Daoy (cell line): Measurements from ENCODE around the gene PCDHGA10. TPM values are rescaled to one million over a fixed set of nuclear protein-coding genes. Genes with fewer than 3 reads are reported as not detected.
A peak's percentile ranks its signal among the peaks of the same experiment; 100 is the strongest.
"Not testable (repeated sequence)": the region's sequence is repeated elsewhere in the genome, so short reads cannot be mapped to it uniquely, and the experiment has no call there.

Source experiments
- DNase-seq: peaks from one replicate; pipeline ENCODE4 v3.0.0-alpha.2; 2015; ENCODE audit warnings: low read depth
- total RNA-seq: library from RNA; depleted of rRNA; stranded (reverse); fragments of >200 nt; shearing (Covaris generic); gene quantifications from 2 replicates; pipeline ENCODE4 v1.2.3, GENCODE V29; 2014; rRNA removed

Gene PCDHGA10
- total RNA-seq, result 0.06 and 0.30 TPM in 2 replicates

DNA sequence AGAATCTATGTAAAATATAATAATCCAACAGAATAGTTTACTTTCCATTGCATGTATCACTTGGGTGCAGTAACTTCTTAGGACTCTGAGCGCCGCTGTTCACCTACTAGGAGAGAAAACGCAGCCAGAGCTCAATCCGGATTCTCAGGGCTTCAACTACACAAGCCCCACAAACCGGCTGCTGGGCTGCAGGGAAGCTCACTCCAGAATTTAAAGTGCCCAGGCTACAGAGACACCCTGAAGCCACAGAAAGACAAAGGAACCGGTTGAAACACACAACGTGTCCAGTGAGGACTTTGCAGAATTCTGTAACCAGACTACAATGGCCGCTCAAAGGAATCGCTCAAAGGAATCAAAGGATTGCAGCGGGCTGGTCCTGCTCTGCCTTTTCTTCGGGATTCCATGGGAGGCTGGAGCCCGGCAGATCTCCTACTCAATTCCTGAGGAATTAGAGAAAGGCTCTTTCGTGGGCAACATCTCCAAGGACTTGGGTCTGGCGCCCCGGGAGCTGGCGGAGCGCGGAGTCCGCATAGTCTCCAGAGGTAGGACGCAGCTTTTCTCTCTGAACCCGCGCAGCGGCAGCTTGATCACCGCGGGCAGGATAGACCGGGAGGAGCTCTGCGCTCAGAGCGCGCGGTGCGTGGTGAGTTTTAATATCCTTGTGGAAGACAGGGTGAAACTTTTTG, at the start of gene PCDHGA10:
Gene PCDHGA10 (plus strand): TSS at position 134 of the 686 bp plus-strand sequence. CDS start 189 bp downstream, at position 323.
- peak; percentile 30 for DNase-seq

DNA sequence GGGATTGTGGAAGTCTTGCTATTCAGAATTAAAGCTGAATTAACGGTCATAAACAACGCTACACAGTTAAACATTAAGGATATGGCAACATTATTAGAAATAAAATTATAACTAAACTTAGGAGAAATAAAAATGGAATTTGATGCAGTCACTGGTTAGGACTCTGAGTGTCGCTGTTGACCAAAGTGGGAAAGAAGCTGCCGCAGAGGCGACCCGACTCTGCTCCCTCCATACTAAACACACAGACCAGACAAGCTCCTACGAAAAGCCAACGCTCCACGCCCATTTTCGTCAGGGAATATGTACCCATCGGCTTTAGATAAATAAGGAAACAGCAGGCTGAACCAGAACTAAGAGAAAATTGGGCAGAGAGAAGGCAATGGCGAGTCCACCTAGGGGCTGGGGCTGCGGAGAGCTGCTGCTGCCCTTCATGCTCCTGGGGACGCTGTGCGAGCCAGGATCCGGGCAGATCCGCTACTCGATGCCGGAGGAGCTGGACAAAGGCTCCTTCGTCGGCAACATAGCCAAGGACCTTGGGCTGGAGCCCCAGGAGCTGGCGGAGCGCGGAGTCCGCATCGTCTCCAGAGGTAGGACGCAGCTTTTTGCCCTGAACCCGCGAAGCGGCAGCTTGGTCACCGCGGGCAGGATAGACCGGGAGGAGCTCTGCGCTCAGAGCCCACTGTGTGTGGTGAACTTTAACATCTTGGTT, 48.7 kb upstream of the PCDHGA10 start, which contains the start of gene PCDHGA5:
Gene PCDHGA5 (plus strand): TSS at position 211 of the 709 bp plus-strand sequence. CDS start 169 bp downstream, at position 380.
- no peak for DNase-seq

DNA sequence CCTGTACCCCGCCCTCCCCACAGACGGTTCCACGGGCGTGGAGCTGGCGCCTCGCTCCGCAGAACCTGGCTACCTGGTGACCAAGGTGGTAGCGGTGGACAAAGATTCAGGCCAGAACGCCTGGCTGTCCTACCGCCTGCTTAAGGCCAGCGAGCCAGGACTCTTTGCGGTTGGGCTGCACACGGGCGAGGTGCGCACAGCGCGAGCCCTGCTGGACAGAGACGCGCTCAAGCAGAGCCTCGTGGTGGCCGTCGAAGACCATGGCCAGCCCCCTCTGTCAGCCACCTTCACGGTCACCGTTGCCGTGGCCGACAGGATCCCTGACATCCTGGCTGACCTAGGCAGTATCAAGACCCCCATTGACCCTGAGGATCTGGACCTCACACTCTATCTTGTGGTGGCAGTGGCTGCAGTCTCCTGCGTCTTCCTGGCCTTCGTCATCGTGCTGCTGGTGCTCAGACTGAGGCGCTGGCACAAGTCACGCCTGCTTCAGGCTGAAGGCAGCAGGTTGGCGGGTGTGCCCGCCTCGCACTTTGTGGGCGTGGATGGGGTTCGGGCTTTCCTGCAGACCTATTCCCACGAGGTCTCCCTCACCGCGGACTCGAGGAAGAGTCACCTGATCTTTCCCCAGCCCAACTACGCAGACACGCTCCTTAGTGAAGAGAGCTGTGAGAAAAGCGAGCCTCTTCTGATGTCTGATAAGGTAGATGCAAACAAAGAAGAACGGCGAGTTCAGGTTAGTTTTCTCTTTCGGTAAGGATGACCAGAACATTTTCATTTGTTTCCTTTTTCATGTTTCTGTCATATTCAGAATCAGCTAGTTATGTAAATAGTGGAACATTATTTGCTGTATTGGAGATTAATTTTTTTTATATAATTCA, 46.5 kb upstream of the PCDHGA10 start:
- no peak for DNase-seq

DNA sequence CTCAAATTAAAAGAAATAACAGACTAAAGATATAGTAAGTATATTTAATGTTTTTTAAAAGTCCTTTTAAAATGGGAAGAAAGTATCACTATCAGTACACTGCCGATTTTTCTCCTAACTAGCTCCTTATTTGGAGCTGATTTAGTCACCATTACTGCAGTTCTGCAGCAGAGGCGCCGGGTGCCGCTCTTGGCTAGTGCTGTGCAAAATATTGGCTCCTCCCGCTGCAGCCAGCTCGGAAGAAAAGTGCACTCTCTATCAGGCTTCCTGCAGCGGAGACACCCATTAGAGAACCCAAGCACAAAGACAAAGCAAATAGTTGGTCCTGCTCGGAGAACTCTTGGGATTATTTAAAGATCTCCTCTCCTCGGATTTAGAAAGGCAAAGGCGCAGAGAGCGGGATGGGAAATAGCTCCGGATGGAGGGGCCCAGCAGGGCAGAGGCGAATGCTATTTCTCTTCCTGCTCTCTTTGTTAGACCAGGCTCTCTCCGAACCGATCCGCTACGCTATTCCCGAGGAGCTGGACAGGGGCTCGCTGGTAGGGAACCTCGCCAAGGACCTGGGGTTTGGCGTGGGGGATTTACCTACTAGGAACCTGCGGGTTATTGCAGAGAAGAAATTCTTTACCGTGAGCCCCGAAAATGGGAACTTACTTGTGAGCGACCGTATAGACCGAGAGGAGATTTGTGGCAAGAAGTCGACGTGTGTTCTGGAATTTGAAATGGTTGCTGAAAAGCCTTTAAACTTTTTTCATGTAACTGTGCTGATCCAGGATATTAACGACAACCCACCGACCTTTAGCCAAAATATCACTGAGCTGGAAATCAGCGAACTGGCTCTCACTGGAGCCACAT, 42.6 kb upstream of the PCDHGA10 start, which contains the start of gene PCDHGB3:
Gene PCDHGB3 (plus strand): TSS at position 249 of the 855 bp plus-strand sequence. CDS start 153 bp downstream, at position 402.
- DNase-seq, result peak; percentile 50

GRCh38 chr5:141371572-141372475, 41.0 kb upstream of the PCDHGA10 start:
- no peak for DNase-seq

- no peak for DNase-seq
Measured at GRCh38 chr5:141373673-141374317, 39.0 kb upstream of the PCDHGA10 start, which contains the start of gene PCDHGA6. PCDHGA6 (plus strand) TSS chr5:141373891; CDS start chr5:141374084, 193 bp downstream.

GRCh38 chr5:141374627-141375026, 38.2 kb upstream of the PCDHGA10 start:
- no peak for DNase-seq

DNA sequence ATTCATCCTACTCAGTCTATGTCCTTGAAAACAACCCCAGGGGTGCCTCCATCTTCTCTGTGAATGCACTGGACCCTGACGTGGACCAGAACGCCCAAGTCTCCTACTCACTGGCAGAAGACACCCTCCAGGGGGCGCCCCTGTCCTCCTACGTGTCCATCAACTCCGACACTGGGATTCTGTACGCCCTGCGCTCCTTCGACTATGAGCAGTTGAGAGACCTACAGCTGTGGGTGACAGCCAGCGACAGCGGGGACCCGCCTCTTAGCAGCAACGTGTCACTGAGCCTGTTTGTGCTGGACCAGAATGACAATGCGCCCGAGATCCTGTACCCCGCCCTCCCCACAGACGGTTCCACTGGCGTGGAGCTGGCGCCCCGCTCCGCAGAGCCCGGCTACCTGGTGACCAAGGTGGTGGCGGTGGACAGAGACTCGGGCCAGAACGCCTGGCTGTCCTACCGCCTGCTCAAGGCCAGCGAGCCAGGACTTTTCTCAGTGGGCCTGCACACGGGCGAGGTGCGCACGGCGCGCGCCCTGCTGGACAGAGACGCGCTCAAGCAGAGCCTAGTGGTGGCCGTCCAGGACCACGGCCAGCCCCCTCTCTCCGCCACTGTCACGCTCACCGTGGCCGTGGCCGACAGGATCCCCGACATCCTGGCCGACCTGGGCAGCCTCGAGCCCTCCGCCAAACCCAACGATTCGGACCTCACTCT, 37.2 kb upstream of the PCDHGA10 start:
- DNase-seq, result not testable (repeated sequence)

- no peak for DNase-seq
Measured at GRCh38 chr5:141382469-141383294, 30.1 kb upstream of the PCDHGA10 start, which contains the start of gene PCDHGA7. PCDHGA7 (plus strand) TSS chr5:141382742; CDS start chr5:141382900, 158 bp downstream.

DNA sequence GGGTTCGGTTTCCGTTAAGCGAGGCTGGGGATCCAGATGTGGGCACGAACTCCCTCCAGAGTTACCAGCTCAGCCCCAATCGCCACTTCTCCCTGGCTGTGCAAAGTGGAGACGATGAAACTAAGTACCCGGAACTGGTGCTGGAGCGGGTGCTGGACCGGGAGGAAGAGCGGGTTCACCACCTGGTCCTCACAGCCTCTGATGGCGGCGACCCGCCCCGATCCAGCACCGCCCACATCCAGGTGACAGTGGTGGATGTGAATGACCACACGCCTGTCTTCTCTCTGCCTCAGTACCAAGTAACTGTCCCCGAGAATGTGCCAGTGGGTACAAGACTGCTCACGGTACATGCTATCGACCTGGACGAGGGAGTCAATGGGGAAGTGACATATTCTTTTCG, 29.4 kb upstream of the PCDHGA10 start:
- no peak for DNase-seq

GRCh38 chr5:141384471-141385267, 28.1 kb upstream of the PCDHGA10 start:
- no peak for DNase-seq

- DNase-seq, result not testable (repeated sequence)
Measured at GRCh38 chr5:141387557-141388311, 25.1 kb upstream of the PCDHGA10 start, which contains the start of gene PCDHGB4. PCDHGB4 (plus strand) TSS chr5:141387698; CDS start chr5:141387885, 187 bp downstream.

GRCh38 chr5:141388661-141389060, 24.1 kb upstream of the PCDHGA10 start:
- DNase-seq, result no peak

DNA sequence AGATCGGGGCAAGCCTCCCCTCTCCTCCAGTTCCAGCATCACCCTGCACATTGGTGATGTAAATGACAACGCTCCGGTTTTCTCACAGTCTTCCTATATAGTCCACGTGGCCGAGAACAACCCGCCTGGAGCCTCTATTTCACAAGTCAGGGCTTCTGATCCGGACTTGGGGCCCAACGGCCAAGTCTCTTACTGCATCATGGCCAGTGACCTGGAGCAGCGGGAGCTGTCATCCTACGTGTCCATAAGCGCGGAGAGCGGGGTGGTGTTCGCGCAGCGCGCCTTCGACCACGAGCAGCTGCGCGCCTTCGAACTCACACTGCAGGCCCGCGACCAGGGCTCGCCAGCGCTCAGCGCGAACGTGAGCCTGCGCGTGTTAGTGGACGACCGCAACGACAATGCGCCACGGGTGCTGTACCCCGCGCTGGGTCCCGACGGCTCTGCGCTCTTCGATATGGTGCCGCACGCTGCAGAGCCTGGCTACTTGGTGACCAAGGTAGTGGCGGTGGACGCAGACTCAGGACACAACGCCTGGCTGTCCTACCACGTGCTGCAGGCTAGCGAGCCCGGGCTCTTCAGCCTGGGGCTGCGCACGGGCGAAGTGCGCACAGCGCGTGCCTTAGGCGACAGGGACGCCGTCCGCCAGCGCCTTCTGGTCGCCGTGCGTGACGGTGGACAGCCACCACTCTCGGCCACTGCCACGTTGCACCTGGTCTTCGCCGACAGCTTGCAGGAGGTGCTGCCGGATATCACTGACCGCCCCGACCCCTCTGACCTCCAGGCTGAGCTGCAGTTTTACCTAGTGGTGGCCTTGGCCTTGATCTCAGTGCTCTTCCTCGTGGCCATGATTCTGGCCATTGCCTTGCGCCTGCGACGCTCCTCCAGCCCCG, 23.4 kb upstream of the PCDHGA10 start:
- DNase-seq, result no peak
